Pancreas (tissue), 10 donors: ENCODE data around the gene CCDC188. TPM values are rescaled to one million over a fixed set of nuclear protein-coding genes. Genes with fewer than 3 reads are reported as not detected.

ENCODE experiments used
- ATAC-seq, 4 donors: fragments of 200-7000 bp; cut with Tn5 transposase; one replicate each; pipeline versions ENCODE4 v1.8.0 to v1.9.1; 2020; ENCODE audit warnings: mild to moderate bottlenecking in 4 of 4, moderate library complexity in 4 of 4
- DNase-seq, 6 donors: peaks; one replicate each; pipeline ENCODE4 v3.0.0-alpha.2; 2020
- FAIRE-seq: peaks from 2 replicates; lab custom pipeline; 2012; peaks lifted over from hg19 to GRCh38; lab: Jason Lieb, UNC
- H3K27ac ChIP-seq, 4 donors: fragments of 200-600 bp; sonication (generic); 1 replicate in 3 of 4; 2 replicates in 1 of 4; pipeline versions ENCODE4 v1.5.0 to v1.8.0; 2020
- H3K27me3 ChIP-seq, 4 donors: fragments of 200-600 bp; one replicate each; pipeline ENCODE4 v1.8.0; 2021
- H3K36me3 ChIP-seq, 3 donors: fragments of 200-600 bp; sonication (generic) in 1 of 3; one replicate each; pipeline versions ENCODE4 v1.5.0 to v1.8.0; 2020 to 2021
- H3K4me1 ChIP-seq, 3 donors: fragments of 200-600 bp; one replicate each; pipeline ENCODE4 v1.8.0; 2021
- H3K4me3 ChIP-seq, 4 donors: fragments of 200-600 bp; sonication (generic) in 2 of 4; one replicate each; pipeline versions ENCODE4 v1.5.0 to v1.8.0; 2020 to 2021
- H3K9me3 ChIP-seq, 4 donors: fragments of 200-600 bp; one replicate each; pipeline ENCODE4 v1.8.0; 2021
- WGBS, 2 donors: extraction: QIAGEN DNeasy Blood & Tissue Kit; methylation state at CpG; one replicate each; pipeline ENCODE4 v1.1.7; 2013; 5-methylcytosine and 5-hydroxymethylcytosine counted together
- intact Hi-C, 3 donors: fragments of 100-400 bp; cut with DNase I; formaldehyde crosslinking; loops; one replicate each; pipeline versions ENCODE4 v1.11.1 to v1.14.2; 2022
- polyA plus RNA-seq, 2 donors: library from polyadenylated mRNA; stranded (reverse); fragments of 200-250 nt; gene quantifications; one replicate each; pipeline ENCODE4 v1.2.3, GENCODE V29; 2013
- total RNA-seq, 6 donors: library from RNA; stranded (reverse); fragmentation: NEBNext Ultra II Directional in 4 of 6; extraction: Animal tissue kit (Norgen Biotek cat#: 25700) in 4 of 6; gene quantifications; one replicate each; pipeline versions ENCODE4 v1.2.1 to v1.2.4, GENCODE V29; 2021 to 2023
- TF ChIP-seq, protein P1 (sequence below), 4 donors: fragments of 200-600 bp; sonication (generic) in 3 of 4; IDR thresholded peaks; one replicate each; pipeline versions ENCODE4 v1.5.0 to v1.8.0; 2021; ENCODE audit warnings: antibody characterized with exemption in 4 of 4
- donor health status: healthy with polysubstance abuse.
- donor health status: DM: no; HTN: no; CAD: no; lungs with moderate emphysema.
- donor health status: DM: no; HTN: no; CAD: no.
- donor health status: control.
- donor health status: control.
- donor health status: Bipolar disorder and iron deficiency.
- donor health status: DM: yes; HTN: yes; CAD: no.
- donor health status: DM: no; HTN: no; CAD: no.
- donor health status: DM: no; HTN: no; CAD: no.
- donor health status: DM: yes; HTN: yes; CAD: no.

CCDC188 gene
- total and polyA plus RNA-seq, 8 donors = 0.31 to 7.1 (median 0.44) TPM; not detected in 1

GRCh38 chr22:20197407-20198030 lies 46.7 kb upstream of the CCDC188 start:
- FAIRE-seq = no peak
- DNase-seq = no peak
- Histone ChIP-seq H3K36me3 (no peaks in the 10 kb centered on the region), H3K27ac (no peak overlapping the region), H3K4me3 (no peak overlapping the region), H3K27me3 (no peaks in the 10 kb centered on the region), H3K9me3 (no peaks in the 10 kb centered on the region), H3K4me1 (no peaks in the 10 kb centered on the region)
- TF ChIP-seq, protein P1, sequence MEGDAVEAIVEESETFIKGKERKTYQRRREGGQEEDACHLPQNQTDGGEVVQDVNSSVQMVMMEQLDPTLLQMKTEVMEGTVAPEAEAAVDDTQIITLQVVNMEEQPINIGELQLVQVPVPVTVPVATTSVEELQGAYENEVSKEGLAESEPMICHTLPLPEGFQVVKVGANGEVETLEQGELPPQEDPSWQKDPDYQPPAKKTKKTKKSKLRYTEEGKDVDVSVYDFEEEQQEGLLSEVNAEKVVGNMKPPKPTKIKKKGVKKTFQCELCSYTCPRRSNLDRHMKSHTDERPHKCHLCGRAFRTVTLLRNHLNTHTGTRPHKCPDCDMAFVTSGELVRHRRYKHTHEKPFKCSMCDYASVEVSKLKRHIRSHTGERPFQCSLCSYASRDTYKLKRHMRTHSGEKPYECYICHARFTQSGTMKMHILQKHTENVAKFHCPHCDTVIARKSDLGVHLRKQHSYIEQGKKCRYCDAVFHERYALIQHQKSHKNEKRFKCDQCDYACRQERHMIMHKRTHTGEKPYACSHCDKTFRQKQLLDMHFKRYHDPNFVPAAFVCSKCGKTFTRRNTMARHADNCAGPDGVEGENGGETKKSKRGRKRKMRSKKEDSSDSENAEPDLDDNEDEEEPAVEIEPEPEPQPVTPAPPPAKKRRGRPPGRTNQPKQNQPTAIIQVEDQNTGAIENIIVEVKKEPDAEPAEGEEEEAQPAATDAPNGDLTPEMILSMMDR (IDR thresholded peaks at IDR 0.05) = no peak
- intact Hi-C loops = loop anchor here in 1 of 3 donors (10.0 kb wide), 1 partner anchor 57 kb away; no protein-coding TSS in a partner anchor
- no peak for ATAC-seq
- 72 to 84% methylated on average over 18 of the region's 18 CpGs for WGBS, 2 donors

GRCh38 chr22:20196094-20196842 lies 45.4 kb upstream of the CCDC188 start:
- FAIRE-seq (no peak), ATAC-seq (no peak), DNase-seq (no peak)
- H3K4me1 ChIP-seq = no peaks in the 10 kb centered on the region
- H3K36me3 ChIP-seq = no peaks in the 10 kb centered on the region
- no peak overlapping the region for H3K27ac ChIP-seq
- H3K27me3 ChIP-seq = no peaks in the 10 kb centered on the region
- TF ChIP-seq, protein P1 (IDR thresholded peaks at IDR 0.05) = no peak
- intact Hi-C loops = loop anchor here in 1 of 3 donors (10.0 kb wide), 1 partner anchor 59 kb away; no protein-coding TSS in a partner anchor
- 75 to 84% methylated on average over 18 to 19 of the region's 19 CpGs for WGBS, 2 donors
- H3K9me3 ChIP-seq = no peaks in the 10 kb centered on the region
- H3K4me3 ChIP-seq = no peak overlapping the region

DNA sequence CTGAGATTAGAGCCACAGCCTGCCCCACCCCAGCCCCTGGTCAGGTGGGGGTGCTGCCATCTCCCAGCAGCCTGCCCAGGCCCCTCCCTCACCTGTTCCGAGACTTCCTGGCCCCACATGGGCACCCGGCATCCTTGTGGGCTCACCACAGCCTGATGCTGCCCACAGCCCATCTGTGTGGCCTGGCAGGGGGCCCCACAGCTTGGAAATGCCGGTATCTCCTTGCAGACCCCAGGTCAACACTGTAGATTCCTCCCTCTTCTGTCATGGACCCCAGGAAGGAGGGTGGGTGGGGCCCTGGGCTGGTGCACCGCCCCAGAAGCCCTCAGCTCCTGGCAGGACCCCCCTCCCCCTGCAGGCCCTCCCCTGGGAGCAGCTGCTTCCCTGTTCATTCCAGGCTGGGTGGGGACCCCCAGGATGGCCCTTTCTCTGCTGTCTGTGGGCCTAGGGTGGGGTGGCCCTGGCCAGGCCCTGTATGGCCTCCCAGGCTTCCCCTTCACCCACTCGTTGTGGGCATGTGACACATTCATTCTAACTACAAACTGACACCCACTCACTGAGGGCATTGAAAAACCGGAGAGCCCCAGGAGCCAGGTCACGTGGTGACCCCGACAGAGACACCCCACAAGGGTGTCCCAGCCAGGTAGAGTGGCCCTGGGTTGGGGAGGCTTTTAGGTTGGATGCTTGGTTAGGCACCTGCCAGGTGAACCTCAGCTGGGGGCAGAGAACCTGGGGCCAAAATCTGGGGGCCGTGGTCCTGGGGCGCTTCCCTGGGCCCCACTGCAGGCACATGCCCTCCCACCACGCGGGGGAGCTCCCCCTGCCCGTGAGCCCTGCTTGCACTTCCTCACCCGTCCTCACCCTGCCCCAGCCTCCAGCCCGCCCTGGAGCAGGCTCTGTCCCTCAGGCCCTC lies 44.1 kb upstream of the CCDC188 start:
- intact Hi-C loops = loop anchor here in 1 of 3 donors (10.0 kb wide), 1 partner anchor 60 kb away; no protein-coding TSS in a partner anchor
- H3K36me3 ChIP-seq = no peaks in the 10 kb centered on the region
- DNase-seq = no peak

DNA sequence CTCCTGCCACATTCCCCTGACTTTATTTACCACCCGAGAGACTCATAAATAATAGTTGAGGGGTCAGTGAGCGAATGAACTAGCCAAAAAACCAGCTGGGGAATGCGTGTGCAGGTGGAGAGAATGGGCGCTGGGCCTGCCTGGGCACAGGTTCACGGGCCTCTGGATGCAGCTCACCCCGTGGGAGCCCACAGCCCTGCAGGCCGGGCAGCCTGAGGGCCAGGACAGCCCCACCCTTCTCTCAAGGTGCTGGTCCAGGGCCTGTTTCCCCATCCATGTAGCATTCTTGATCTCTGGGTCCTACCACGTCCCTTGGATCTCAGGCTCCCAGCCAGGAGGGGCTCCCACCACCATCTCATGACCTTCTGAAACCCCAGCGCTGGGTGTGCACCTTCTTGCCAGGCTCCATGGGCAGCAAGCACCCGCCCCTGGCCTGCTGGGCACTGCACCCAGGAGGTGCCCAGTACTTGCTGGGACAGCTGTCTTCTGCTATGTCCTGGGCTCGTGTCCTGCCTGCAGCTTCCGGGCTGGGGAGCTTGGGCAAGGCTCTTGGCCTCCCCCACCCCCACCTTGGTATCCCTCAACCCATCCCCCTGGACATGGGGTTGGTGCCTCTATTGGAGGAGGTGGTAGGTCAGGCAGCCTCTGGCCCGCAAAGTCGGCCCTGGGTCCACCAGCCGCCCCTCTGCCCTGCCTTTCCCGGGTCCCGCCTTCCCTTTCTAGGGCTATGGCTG lies 43.1 kb upstream of the CCDC188 start:
- ATAC-seq (no peak), FAIRE-seq (no peak)

More for the DNA sequence above, 44.1 kb upstream of the CCDC188 start:
- TF ChIP-seq, protein P1 (IDR thresholded peaks at IDR 0.05) = no peak
- Histone ChIP-seq H3K4me1 (no peaks in the 10 kb centered on the region), H3K9me3 (no peaks in the 10 kb centered on the region), H3K4me3 (no peak overlapping the region), H3K27me3 (no peaks in the 10 kb centered on the region), H3K27ac (no peak overlapping the region)
- WGBS, 2 donors = 75 to 80% methylated on average over 15 of the region's 15 CpGs
- no peak for FAIRE-seq
- no peak for ATAC-seq

More for the DNA sequence above, 43.1 kb upstream of the CCDC188 start:
- no peak for DNase-seq
- TF ChIP-seq, protein P1 (IDR thresholded peaks at IDR 0.05) = no peak
- WGBS, 2 donors = 84 to 89% methylated on average over 17 of the region's 17 CpGs
- no peaks in the 10 kb centered on the region for H3K27me3 ChIP-seq
- intact Hi-C loops = loop anchor here in 1 of 3 donors (10.0 kb wide), 1 partner anchor 61 kb away; no protein-coding TSS in a partner anchor
- no peaks in the 10 kb centered on the region for H3K36me3 ChIP-seq
- H3K9me3 ChIP-seq = no peaks in the 10 kb centered on the region
- H3K4me3 ChIP-seq = no peak overlapping the region
- H3K27ac ChIP-seq = no peak overlapping the region
- no peaks in the 10 kb centered on the region for H3K4me1 ChIP-seq
